ENCODE measurements around the gene RALGPS2.

The RALGPS2 gene

GRCh38 chr1:178724728-178725465, at the start of gene RALGPS2:
RALGPS2 (plus strand) TSS chr1:178725244; CDS start chr1:178776765, 51,521 bp downstream.
- peak; percentile 95 for DNase-seq

GRCh38 chr1:178679237-178679636, 45.8 kb upstream of the RALGPS2 start:
- no peak for DNase-seq

DNA sequence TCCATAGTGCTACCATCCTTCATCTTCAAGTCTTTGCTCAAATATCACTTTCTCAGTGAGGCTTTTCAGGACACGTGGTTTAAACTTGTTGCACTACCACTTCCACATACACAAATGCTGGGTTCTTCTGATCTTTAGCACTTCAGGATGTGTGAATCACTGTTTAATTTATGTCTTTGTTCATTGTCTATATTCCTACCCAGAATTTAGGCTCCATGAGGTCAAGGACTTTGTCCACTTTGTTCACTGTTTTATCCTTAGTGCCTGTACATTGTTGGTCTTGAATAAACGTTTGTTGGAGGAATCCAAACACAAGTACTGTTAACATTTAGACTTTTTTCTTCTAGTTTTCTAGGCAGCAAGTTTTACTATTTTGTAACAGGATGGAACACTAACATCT, 42.6 kb upstream of the RALGPS2 start:
- no peak for DNase-seq

- DNase-seq = no peak
Measured at GRCh38 chr1:178682886-178683285, 42.2 kb upstream of the RALGPS2 start.

GRCh38 chr1:178683291-178683690, 41.8 kb upstream of the RALGPS2 start:
- DNase-seq = no peak

GRCh38 chr1:178684111-178684510, 40.9 kb upstream of the RALGPS2 start:
- no peak for DNase-seq

GRCh38 chr1:178684542-178685000, 40.5 kb upstream of the RALGPS2 start:
- no peak for DNase-seq

DNA sequence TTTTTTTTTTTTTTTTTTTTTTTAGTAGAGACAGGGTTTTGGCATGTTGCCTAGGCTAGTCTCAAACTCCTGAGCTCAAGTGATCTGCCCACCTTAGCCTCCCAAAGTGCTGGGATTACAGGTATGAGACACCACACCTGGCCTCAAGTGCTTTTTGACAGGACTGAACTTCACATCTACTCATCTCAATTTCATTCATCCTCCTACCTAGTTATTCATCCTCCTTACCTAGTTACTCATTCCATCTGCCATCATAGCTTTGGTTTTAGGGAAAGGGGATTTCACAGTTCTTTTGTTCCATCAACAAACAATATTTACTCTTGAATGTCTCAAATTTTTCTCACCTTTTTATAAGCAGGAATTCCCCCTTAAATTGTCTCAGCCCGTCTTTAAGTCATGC, 38.6 kb upstream of the RALGPS2 start:
- no peak for DNase-seq

DNA sequence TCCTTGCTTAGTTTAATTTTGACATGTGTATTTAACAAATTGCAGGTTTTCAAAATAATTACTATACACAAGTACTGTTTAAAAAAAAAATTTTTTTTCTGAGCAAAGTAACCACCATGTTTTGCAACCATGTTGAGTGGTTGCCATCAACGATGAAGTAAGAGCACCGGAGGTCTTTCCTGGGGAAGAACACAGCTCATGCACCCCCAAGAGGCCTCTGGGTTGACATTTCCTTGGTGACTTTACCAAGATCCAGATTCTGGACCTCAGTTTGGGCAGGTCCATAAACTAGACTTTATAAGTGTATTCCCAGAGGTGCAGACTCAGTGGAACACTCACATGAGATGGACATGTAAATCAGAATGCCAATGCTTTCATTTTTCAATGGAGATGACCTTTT, 36.8 kb upstream of the RALGPS2 start:
- no peak for DNase-seq

- no peak for DNase-seq
Measured at GRCh38 chr1:178689769-178690168, 35.3 kb upstream of the RALGPS2 start.

- no peak for DNase-seq
Measured at GRCh38 chr1:178690496-178690895, 34.5 kb upstream of the RALGPS2 start.

GRCh38 chr1:178692564-178693327, 32.3 kb upstream of the RALGPS2 start:
- DNase-seq = no peak

- DNase-seq = peak; percentile 10
Measured at GRCh38 chr1:178693366-178693765, 31.7 kb upstream of the RALGPS2 start.

GRCh38 chr1:178694923-178695525, 30.0 kb upstream of the RALGPS2 start:
- DNase-seq = no peak

DNA sequence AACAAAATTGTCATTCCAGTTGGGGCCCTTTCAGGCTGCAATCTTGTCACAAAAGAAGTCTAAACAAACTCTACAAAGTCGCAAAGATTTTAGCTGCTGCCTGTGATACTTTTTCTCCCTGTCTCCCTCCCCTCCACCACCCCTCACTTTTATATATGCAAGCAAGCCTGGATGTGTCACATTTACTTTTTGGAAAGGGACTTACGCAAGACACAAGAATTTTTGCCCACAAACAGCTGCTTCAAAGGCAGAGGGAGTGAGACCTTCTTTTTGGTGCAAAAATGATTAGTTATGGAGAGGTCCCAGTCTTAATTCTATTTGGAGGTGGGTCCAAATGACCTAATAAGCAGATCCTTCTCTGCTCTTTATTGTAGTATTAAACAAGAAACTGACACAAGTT, 22.9 kb upstream of the RALGPS2 start:
- DNase-seq = no peak

DNA sequence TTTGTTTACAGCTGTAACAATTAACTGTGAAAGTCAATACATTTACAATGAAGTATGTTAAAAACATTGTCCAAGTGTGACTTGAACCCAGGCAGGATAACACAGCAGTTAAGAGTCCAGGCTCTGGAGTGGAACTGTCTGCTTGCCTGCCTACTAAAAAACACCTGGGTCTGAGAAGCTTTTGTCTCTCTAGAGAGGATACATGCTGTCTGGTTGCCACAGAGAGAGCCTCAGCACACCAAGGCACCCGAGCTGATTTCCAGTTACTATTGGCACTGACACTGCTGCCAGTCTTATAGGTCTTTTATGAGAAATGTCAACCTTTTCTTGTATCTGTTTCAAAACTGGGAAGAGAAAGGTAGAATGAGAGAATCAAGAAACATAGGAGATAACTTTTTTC, 20.2 kb upstream of the RALGPS2 start:
- no peak for DNase-seq

- no peak for DNase-seq
Measured at GRCh38 chr1:178706432-178706831, 18.6 kb upstream of the RALGPS2 start.

DNA sequence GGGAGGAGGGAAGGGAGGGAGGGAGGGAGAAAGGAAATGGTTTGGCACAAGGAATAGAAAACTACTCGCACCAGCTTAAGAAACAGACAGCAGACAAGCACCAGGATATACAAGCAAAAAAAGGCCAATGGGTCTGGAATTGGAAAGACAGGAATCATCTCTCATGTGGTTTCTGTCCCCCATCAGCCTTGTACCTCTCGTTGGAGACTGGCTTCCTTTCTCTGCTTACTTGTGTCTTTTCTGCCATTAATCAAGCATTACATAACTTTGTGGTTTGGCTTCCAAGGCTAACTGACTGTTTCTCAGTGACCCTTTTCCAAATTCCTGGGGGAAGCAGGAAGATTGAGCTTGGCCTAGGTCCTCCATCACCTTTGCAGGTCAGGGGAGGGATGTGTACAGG, 11.8 kb upstream of the RALGPS2 start:
- DNase-seq = no peak

DNA sequence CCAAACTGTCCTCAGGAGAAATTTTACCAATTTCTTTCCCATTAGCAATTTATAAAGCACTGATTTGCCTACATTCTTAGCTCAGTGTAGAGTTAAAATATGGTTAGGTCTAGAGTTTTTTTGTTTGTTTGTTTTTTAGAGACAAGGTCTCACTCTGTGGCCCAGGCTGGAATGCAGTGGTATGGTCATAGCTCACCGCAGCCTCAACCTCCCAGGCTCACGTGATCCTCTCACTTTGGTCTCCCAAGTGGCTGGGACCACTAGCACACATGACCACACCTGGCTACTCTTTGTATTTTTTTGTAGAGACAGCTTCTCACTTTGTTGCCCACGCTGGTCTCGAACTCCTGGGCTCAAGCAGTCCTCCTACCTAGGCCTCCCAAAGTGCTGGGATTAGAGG, 10.6 kb upstream of the RALGPS2 start:
- no peak for DNase-seq

DNA sequence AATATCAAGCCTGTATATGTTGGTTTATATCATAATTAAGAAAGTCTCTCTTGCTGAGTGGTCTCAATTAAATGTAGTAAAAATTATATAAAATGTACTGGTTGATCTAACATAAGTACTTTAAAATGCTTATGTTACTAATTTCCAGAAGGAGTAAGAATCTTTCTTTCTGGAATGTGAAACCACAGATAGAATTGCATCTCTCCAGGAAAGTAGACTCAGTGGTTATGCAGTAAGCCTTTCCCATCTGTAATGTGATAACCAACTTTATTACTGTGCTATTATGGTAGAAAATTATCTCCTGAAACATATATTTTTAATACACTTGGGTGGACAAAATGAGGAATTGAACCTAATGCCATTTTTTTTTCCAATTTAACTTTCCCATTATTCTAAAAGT, 8.9 kb upstream of the RALGPS2 start:
- no peak for DNase-seq

DNA sequence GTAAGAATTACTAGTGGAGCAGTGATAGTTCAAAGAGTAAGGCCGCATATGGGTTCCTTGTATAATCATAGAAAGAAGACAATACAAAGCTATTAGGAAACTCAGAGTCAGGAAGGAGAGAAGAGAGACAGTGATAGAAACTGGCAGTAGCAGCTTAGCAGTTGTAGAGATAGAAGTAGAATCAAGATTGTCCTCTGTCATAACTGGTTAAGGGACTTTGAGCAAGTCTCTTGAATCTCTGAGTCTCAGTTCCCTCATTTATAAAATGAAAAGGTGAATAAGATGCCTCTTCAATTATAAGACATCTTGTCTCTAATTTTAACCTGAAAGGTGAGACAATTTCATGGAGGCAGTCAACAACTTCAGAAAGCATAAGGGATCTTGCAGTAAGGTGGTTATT, 6.5 kb upstream of the RALGPS2 start:
- DNase-seq = no peak

DNA sequence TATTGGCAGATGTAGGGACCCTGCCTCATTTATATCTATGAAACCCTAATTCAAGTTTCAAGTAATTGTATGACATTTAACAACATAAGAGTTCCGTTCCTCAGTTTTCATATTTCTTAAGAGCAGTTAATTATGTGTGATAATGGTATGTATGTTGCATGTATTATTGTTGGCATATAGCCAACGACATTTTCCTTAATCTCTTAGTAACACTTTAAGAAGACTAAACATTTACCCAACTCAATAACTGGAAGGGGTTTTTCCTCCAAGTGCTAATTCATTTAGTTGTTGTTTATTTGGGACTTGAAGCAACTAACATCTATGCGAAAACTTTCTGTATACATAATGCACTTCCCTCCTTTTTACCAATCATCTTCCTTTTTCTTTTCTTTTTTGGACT, 1.5 kb upstream of the RALGPS2 start:
- no peak for DNase-seq

DNA sequence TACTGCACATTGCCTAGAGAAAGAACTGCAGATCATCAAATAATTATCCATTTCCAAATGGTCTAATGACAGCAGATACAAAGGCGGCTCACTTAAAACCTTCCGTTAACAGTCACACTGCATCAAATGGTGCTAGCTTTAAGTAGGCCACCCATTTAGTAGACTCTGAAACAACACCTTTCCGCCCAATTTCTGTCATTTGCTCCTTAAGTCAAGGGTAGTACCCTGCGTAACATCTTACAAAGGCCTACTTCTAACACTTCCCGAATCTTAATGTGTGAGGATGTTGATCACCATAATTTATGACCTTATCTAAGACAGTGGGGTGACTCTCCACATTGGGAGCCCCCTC, 692 bp upstream of the RALGPS2 start:
- DNase-seq = no peak

GRCh38 chr1:178725466-178726086, 532 bp downstream of the RALGPS2 start:
- DNase-seq = peak; percentile 83

All from eye (tissue), 1 donor.